Activated CD4-positive, CD25-positive, alpha-beta regulatory T cell treated with anti-CD3 and anti-CD28 coated beads, Interleukin-2, amount 50 U/mL, for 24 hours (primary cell): Measurements from ENCODE around the gene BAHCC1.

Experiments
- ATAC-seq, 2 donors: fragments of 150-1000 bp; cut with Tn5 transposase; one replicate each; pipeline ENCODE4 v1.10.0; 2021; ENCODE audit warnings: mild to moderate bottlenecking in 1 of 2, moderate library complexity in 1 of 2

Gene BAHCC1

GRCh38 chr17:81387100-81388090 lies 7.9 kb upstream of the BAHCC1 start:
- peak; percentile 73 to 80 for ATAC-seq

DNA sequence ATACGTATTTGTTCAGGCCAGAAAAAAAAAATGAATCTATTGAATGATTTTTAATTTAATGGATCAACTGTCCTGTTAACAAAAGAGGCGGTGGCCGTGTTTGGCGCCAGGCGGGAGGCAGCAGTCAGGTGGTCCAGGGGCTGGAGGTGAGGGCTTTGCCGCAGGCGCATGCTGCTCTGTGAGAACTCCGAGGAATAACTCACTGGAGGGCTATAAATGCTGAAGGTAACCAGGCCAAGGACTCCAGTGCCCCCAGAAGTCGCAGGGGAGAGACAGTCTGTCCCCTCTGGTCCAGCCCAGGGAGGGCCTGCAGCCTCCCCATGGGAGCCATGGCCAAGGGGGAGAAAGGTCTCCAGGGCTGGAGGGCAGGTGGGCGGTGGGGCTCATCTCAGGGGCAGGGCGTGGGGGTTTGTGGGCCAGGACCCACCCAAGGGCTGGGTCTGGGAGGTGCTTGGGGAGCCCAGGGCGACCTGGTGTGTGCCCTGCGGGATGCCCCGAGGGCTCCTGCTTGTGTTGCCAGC lies 7.1 kb upstream of the BAHCC1 start:
- no peak for ATAC-seq

GRCh38 chr17:81388612-81389367 lies 6.5 kb upstream of the BAHCC1 start:
- no peak for ATAC-seq

DNA sequence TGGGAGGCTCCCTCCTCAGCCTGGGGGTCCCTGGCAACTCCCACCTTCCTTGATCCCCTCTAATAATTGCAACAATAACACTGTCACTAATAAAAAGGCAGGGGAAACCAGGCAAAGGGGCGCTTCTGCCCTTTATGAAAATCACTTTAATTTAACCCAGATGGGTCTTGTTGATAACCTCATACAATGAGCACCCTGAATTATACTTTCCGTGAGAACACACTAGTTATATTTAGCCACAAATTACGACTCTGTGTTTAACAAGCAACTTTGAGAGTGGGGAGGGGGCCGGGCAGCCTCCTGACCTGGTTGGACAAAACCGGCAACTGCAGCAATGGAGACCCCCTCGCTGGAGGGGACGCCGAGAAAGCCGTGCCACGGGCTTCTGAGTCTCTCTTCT lies 5.7 kb upstream of the BAHCC1 start:
- ATAC-seq, result no peak

DNA sequence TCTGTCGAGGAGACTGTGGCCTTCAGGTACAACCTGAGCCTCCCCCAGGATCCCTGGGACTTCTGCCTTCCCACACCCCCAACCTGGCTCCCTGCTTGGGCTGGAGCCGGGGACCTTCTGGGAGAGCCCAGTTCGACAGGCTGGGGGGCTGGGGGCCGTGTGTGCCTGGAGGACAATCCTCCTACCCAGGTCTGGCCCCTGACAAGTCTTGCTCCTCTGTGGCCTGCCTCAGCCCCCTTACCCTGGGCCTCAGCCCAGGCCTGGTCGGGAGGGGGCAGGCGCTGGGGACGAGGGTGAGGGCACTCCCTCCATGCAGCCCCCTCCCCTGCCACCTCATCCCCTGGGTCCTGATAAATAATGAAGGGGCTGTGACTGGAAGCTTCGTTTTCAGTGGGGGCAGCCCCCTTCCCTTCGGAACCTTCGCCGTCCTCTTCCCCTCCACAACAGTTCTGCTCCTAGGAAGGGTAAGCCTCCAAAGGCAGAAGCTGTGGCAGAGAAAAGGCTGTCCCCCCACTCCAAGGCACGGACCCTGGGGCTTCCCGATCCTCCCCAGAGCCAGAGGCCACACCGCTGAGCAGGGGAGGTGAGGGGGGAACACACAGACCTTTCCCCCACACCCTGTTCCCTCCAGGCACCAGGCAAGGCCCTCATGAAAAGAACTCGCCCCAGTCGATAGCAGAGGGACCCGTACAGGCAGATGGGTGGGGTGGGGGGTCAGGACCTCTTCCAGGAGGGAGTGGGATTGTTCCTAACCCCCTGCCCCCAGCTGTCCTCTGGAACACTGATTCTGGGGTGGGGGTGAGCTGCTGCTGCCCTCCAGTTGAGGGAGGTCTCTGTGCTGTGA lies 5.0 kb upstream of the BAHCC1 start:
- ATAC-seq, result no peak

GRCh38 chr17:81390873-81391255 lies 4.4 kb upstream of the BAHCC1 start:
- ATAC-seq, result no peak

DNA sequence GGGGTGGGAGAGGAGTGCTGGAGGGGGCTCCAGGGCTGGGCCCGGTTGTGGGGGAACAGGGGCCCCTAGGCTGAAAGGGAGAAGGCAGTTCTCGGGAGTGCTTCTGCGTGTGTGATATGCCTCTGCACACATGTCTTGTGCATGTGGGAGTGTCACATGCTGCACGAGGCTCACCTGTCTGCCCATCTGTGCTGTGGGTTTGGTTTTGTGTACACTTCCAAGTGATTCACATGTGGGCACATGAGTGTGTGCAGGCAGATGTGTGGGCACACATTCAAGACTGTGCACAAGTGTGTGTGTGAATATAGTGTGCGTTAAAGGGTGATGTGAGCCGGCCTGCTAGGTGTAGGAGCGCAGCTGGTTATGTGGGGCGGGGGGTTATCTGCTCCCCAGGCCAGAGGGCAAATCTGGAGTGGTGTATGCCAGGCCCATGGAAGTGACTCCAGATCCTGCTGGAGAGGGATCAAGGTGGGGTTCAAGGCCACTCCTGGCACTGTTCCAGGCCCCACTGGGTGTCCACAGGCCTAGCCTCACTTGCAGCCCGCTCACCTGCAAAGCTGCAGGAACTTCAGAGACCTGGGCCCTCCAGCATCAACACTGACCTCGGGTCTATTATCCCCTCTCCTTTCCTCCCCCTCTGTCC lies 3.8 kb upstream of the BAHCC1 start:
- ATAC-seq, result no peak

- no peak for ATAC-seq
Measured at GRCh38 chr17:81391936-81392908, 3.0 kb upstream of the BAHCC1 start.

- ATAC-seq, result no peak
Measured at GRCh38 chr17:81392909-81393654, 2.2 kb upstream of the BAHCC1 start.

- peak; percentile 11 to 26 for ATAC-seq
Measured at GRCh38 chr17:81393684-81394376, 1.4 kb upstream of the BAHCC1 start.

DNA sequence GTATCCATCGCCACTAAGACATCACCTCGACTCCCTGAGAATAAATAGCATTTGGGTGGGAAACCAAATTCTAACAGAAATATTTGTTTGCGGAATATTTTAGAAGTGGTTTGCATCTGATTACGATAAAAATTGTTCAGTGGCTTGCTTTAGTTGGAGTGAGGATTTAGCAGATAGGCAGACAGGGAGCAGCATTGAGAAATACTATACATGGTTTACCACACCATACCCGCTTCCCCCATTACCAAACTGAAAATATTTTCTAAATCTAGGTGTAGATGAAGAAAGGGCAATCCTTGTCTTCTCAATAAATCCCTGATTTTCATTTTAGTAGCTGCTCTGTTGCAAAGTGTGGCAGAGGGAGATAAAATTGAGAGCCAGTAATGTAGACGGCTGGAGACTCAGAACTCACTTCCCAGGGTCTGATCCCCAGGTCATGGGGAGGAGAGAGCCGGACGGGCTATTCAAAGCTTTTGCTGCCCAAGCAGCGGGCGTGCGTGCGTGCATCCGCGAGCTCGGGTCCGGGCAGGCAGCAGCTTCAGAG lies 808 bp upstream of the BAHCC1 start:
- no peak for ATAC-seq

DNA sequence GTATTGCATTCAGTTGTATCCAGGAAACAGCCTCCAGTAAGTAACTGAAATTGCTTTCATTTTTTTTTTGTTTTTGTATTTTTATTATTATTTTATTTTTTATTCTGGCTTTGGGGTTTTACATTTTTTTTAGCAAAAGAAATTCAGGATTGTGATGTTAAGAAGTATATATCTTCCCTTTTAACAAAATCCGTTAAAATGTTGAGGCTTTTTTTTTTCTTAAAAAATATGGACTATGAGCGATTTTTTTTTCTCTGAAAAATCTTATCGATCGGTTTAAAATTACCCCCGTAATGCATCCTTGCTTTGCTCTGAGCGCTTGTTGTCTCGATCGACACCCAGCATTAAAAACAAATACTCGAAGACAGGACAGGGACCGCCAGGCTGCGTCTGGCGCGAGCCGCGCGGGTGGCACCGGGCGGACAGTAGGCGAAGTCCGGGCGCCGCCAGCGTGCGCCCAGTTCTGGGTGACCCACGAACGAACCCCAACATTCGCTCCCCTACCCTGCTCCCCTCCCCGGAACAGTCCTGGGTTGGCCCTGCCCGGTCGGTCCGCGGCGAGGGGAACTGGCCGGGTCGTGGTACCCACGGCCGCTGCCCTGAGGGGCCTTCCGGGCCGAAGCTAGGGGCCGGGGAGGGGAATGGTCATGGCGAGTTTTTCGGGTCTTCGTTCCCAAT lies 482 bp downstream of the BAHCC1 start:
- ATAC-seq, result no peak

- no peak for ATAC-seq
Measured at GRCh38 chr17:81396278-81396721, 1.0 kb downstream of the BAHCC1 start.

DNA sequence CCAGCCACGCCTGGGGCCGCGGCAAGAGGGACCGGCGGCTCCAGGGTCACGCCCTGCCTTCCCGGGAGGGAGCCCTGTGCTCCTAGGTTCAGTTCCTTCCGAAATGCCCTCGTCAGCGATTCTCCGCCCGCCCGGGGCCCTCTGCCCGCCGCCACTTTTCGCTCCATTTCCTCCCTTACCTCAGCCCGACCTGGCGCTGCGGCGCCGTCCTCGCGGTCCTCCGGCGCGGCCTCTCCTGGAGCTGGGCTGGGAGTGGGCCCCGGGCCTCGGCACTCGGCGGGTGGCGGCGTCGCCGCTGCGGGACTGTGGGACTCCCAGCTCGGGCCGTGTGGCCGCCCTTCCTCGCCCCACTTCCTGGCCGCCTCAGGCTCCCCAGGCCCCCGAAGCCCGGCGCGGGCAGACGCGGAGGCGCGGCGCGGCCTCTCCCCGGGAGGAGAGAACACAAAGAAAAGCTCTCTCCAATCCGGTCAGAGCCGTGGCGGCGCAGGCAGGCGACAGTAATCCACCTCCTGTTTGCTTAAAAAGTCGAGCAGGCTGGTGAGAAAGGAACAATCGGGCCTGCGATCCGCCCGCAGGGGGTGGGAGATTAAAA lies 1.6 kb downstream of the BAHCC1 start:
- no peak for ATAC-seq

DNA sequence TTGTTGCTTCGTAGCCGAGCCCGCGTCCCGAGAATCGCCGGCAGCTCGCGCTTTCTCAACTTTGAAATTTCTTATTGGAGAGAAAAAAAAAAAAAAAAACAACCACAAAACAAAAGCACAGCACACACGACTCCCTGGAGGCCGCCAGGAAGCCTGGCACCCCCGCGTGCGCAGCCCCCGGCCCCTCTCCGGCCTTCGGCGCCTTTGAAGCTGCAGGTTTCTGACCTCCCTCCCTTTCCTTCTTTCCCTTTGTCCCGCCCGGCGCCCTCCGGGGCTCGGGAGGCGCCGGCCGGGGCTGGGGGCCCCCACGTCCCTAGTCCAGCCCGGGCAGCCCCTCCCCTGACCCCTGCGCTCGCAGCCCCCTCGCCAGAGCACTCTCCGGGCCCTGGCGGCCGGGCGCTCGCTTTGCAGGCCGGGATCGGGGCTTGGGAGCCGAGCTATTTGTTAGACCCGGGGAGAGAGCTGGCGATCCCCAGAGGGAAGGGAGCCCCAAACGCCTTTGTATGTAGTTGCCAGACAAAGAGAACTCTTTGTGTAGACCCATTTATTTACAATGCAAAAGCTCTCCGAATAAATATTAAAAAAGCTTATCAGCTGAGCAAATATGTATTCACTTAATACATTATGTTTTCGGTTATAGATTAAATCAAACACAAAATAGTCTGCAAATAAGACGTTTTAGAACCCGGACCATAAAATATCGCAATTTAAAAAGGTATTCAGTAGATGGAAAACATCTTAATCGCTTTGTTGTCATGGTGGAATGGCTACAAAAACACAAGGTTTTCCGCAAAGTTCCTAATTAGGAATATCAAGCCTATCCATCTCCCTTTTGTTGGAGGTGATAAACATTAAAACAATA lies 2.3 kb downstream of the BAHCC1 start:
- ATAC-seq, result no peak

- ATAC-seq, result no peak
Measured at GRCh38 chr17:81398176-81398831, 3.0 kb downstream of the BAHCC1 start.
